Measurements from ENCODE around the gene CUX1. TPM values are rescaled to one million over a fixed set of nuclear protein-coding genes. Genes with fewer than 3 reads are reported as not detected.
A peak's percentile ranks its signal among the peaks of the same experiment; 100 is the strongest.

CUX1 gene
- total and polyA plus RNA-seq, 2 of the 13 experiments (the other 11 are each of a cell fraction or from before 2014, with no cell fraction given) = 13.7 to 14.9 TPM

- TF ChIP-seq ZBTB46 (CRISPR knock-in tag; IDR thresholded peaks at IDR 0.05; ENCODE audit: borderline replicate concordance) (no peak), REXO4 (CRISPR knock-in tag; IDR thresholded peaks at IDR 0.05; ENCODE audit: borderline replicate concordance) (no peak), KAT7 (CRISPR knock-in tag; IDR thresholded peaks at IDR 0.05; ENCODE audit: borderline replicate concordance) (no peak), ZBTB2 (CRISPR knock-in tag; IDR thresholded peaks at IDR 0.05; ENCODE audit: low read depth) (peak; percentile 48; the same call in 1 of the 2 replicates), ZSCAN25 (CRISPR knock-in tag; IDR thresholded peaks at IDR 0.05) (peak; percentile 96), ZNF234 (CRISPR knock-in tag; conservative IDR thresholded peaks at IDR 0.05) (no peak), ZNF329 (CRISPR knock-in tag; IDR thresholded peaks at IDR 0.05; ENCODE audit: low read depth) (no peak), ZNF614 (CRISPR knock-in tag; IDR thresholded peaks at IDR 0.05; ENCODE audit: borderline replicate concordance) (no peak), YEATS2 (CRISPR knock-in tag; IDR thresholded peaks at IDR 0.05; ENCODE audit: borderline replicate concordance) (no peak), RAD51 (IDR thresholded peaks at IDR 0.05; ENCODE audit: borderline replicate concordance) (no peak), RXRA (CRISPR knock-in tag; IDR thresholded peaks at IDR 0.05) (peak; percentile 53; the same call in 1 of the 2 replicates), ZNF782 (CRISPR knock-in tag; IDR thresholded peaks at IDR 0.05; ENCODE audit: borderline replicate concordance) (0 out of 2 replicates have a peak, but pooled peaks have one; percentile 74), AGO2 (optimal IDR thresholded peaks at IDR 0.05; ENCODE audit: low read depth, low read length) (peak; percentile 53), ATF6 (CRISPR knock-in tag; conservative IDR thresholded peaks at IDR 0.05) (no peak), CREM (IDR thresholded peaks at IDR 0.05) (no peak), CREM (CRISPR knock-in tag; IDR thresholded peaks at IDR 0.05) (no peak), IKZF1 (IDR thresholded peaks at IDR 0.05) (no peak), MXD1 (CRISPR knock-in tag; IDR thresholded peaks at IDR 0.05) (peak; percentile 58; the same call in 1 of the 2 replicates), MTF2 (CRISPR knock-in tag; IDR thresholded peaks at IDR 0.05; ENCODE audit: borderline replicate concordance) (peak; percentile 73; the same call in 1 of the 2 replicates), MBNL3 (CRISPR knock-in tag; conservative IDR thresholded peaks at IDR 0.05) (no peak)
Observed at GRCh38 chr7:102286237-102287110, 469.0 kb downstream of the CUX1 start, which contains the start of gene SH2B2 (continued).
